ENCODE measurements around the gene PGA4. TPM values are rescaled to one million over a fixed set of nuclear protein-coding genes. Genes with fewer than 3 reads are reported as not detected.
"Not testable (repeated sequence)": the region's sequence is repeated elsewhere in the genome, so short reads cannot be mapped to it uniquely, and the experiment has no call there.

The PGA4 gene
- polyA plus RNA-seq, 1 donor, result 3.3 TPM

GRCh38 chr11:61187505-61188130 lies 34.5 kb upstream of the PGA4 start:
- H3K9me3 ChIP-seq (ENCODE audit: control insufficient read depth, low read depth, low read length), result no peaks in the 10 kb centered on the region
- H3K27me3 ChIP-seq (ENCODE audit: control insufficient read depth, insufficient read depth, low read length), result no peaks in the 10 kb centered on the region
- no peaks in the 10 kb centered on the region for H3K4me1 ChIP-seq (ENCODE audit: control insufficient read depth, insufficient read depth, low read length)
- H3K4me3 ChIP-seq (ENCODE audit: low read length), result no peak overlapping the region
- peak; percentile 64 to 65 for DNase-seq
- H3K36me3 ChIP-seq (ENCODE audit: control insufficient read depth, insufficient read depth, low read length), result no peaks in the 10 kb centered on the region
- no CpG with 5 or more reads among the region's 11 CpGs for WGBS (ENCODE audit: insufficient coverage, low lambda C conversion rate)
- no peak overlapping the region for H3K27ac ChIP-seq (ENCODE audit: low read length)

- Histone ChIP-seq H3K4me1 (ENCODE audit: control insufficient read depth, insufficient read depth, low read length) (peaks cover 2% of the 10 kb centered on the region), H3K9me3 (ENCODE audit: control insufficient read depth, low read depth, low read length) (no peaks in the 10 kb centered on the region), H3K27ac (ENCODE audit: low read length) (no peak overlapping the region), H3K27me3 (ENCODE audit: control insufficient read depth, insufficient read depth, low read length) (no peaks in the 10 kb centered on the region), H3K4me3 (ENCODE audit: low read length) (no peak overlapping the region), H3K36me3 (ENCODE audit: control insufficient read depth, insufficient read depth, low read length) (no peaks in the 10 kb centered on the region)
- DNase-seq, result no peak
- no CpG with 5 or more reads among the region's 8 CpGs for WGBS (ENCODE audit: insufficient coverage, low lambda C conversion rate)
Observed at GRCh38 chr11:61189933-61190332, 32.2 kb upstream of the PGA4 start.

- Histone ChIP-seq H3K9me3 (ENCODE audit: control insufficient read depth, low read depth, low read length) (no peaks in the 10 kb centered on the region), H3K4me3 (ENCODE audit: low read length) (no peak overlapping the region), H3K27me3 (ENCODE audit: control insufficient read depth, insufficient read depth, low read length) (no peaks in the 10 kb centered on the region), H3K36me3 (ENCODE audit: control insufficient read depth, insufficient read depth, low read length) (no peaks in the 10 kb centered on the region), H3K27ac (ENCODE audit: low read length) (no peak overlapping the region), H3K4me1 (ENCODE audit: control insufficient read depth, insufficient read depth, low read length) (peaks cover 10% of the 10 kb centered on the region)
- 28% methylated on average over 2 of the region's 12 CpGs for WGBS (ENCODE audit: insufficient coverage, low lambda C conversion rate)
- no peak for DNase-seq
Observed at GRCh38 chr11:61193596-61193995, 28.6 kb upstream of the PGA4 start.

- Histone ChIP-seq H3K27ac (ENCODE audit: low read length) (no peak overlapping the region), H3K27me3 (ENCODE audit: control insufficient read depth, insufficient read depth, low read length) (no peaks in the 10 kb centered on the region), H3K36me3 (ENCODE audit: control insufficient read depth, insufficient read depth, low read length) (no peaks in the 10 kb centered on the region), H3K4me1 (ENCODE audit: control insufficient read depth, insufficient read depth, low read length) (peaks cover 10% of the 10 kb centered on the region), H3K4me3 (ENCODE audit: low read length) (no peak overlapping the region), H3K9me3 (ENCODE audit: control insufficient read depth, low read depth, low read length) (no peaks in the 10 kb centered on the region)
- DNase-seq, result no peak
- no CpG with 5 or more reads among the region's 12 CpGs for WGBS (ENCODE audit: insufficient coverage, low lambda C conversion rate)
Observed at GRCh38 chr11:61194169-61194671, 27.9 kb upstream of the PGA4 start.

GRCh38 chr11:61194981-61195695 lies 27.0 kb upstream of the PGA4 start:
- DNase-seq, result peak in 1 of 2 donors; percentile 20
- WGBS (ENCODE audit: insufficient coverage, low lambda C conversion rate), result 0% methylated on average over 1 of the region's 7 CpGs
- Histone ChIP-seq H3K4me3 (ENCODE audit: low read length) (no peak overlapping the region), H3K9me3 (ENCODE audit: control insufficient read depth, low read depth, low read length) (no peaks in the 10 kb centered on the region), H3K36me3 (ENCODE audit: control insufficient read depth, insufficient read depth, low read length) (no peaks in the 10 kb centered on the region), H3K27ac (ENCODE audit: low read length) (no peak overlapping the region), H3K4me1 (ENCODE audit: control insufficient read depth, insufficient read depth, low read length) (peaks cover 10% of the 10 kb centered on the region), H3K27me3 (ENCODE audit: control insufficient read depth, insufficient read depth, low read length) (no peaks in the 10 kb centered on the region)

- no peak overlapping the region for H3K27ac ChIP-seq (ENCODE audit: low read length)
- WGBS (ENCODE audit: insufficient coverage, low lambda C conversion rate), result no CpG with 5 or more reads among the region's 7 CpGs
- H3K4me3 ChIP-seq (ENCODE audit: low read length), result no peak overlapping the region
- H3K27me3 ChIP-seq (ENCODE audit: control insufficient read depth, insufficient read depth, low read length), result no peaks in the 10 kb centered on the region
- DNase-seq, result peak; percentile 7 to 44
- H3K4me1 ChIP-seq (ENCODE audit: control insufficient read depth, insufficient read depth, low read length), result peaks cover 10% of the 10 kb centered on the region
- no peaks in the 10 kb centered on the region for H3K9me3 ChIP-seq (ENCODE audit: control insufficient read depth, low read depth, low read length)
- no peaks in the 10 kb centered on the region for H3K36me3 ChIP-seq (ENCODE audit: control insufficient read depth, insufficient read depth, low read length)
Observed at GRCh38 chr11:61195719-61196118, 26.4 kb upstream of the PGA4 start.

GRCh38 chr11:61198361-61198760 lies 23.8 kb upstream of the PGA4 start:
- no peak for DNase-seq
- no peak overlapping the region for H3K4me3 ChIP-seq (ENCODE audit: low read length)
- no peaks in the 10 kb centered on the region for H3K9me3 ChIP-seq (ENCODE audit: control insufficient read depth, low read depth, low read length)
- H3K4me1 ChIP-seq (ENCODE audit: control insufficient read depth, insufficient read depth, low read length), result peaks cover 10% of the 10 kb centered on the region
- no peaks in the 10 kb centered on the region for H3K36me3 ChIP-seq (ENCODE audit: control insufficient read depth, insufficient read depth, low read length)
- WGBS (ENCODE audit: insufficient coverage, low lambda C conversion rate), result no CpG with 5 or more reads among the region's 6 CpGs
- no peak overlapping the region for H3K27ac ChIP-seq (ENCODE audit: low read length)
- peaks cover 5% of the 10 kb centered on the region for H3K27me3 ChIP-seq (ENCODE audit: control insufficient read depth, insufficient read depth, low read length)

- no peak for DNase-seq
- Histone ChIP-seq H3K4me3 (ENCODE audit: low read length) (no peak overlapping the region), H3K4me1 (ENCODE audit: control insufficient read depth, insufficient read depth, low read length) (peaks cover 10% of the 10 kb centered on the region), H3K9me3 (ENCODE audit: control insufficient read depth, low read depth, low read length) (no peaks in the 10 kb centered on the region), H3K36me3 (ENCODE audit: control insufficient read depth, insufficient read depth, low read length) (no peaks in the 10 kb centered on the region), H3K27me3 (ENCODE audit: control insufficient read depth, insufficient read depth, low read length) (peaks cover 5% of the 10 kb centered on the region), H3K27ac (ENCODE audit: low read length) (no peak overlapping the region)
- whole genome bisulfite sequencing (ENCODE audit: insufficient coverage, low lambda C conversion rate), result no CpG with 5 or more reads among the region's 4 CpGs
Observed at GRCh38 chr11:61198948-61199523, 23.1 kb upstream of the PGA4 start.

GRCh38 chr11:61201476-61201875 lies 20.7 kb upstream of the PGA4 start:
- no peak overlapping the region for H3K4me3 ChIP-seq (ENCODE audit: low read length)
- H3K4me1 ChIP-seq (ENCODE audit: control insufficient read depth, insufficient read depth, low read length), result no peaks in the 10 kb centered on the region
- peaks cover 10% of the 10 kb centered on the region for H3K27me3 ChIP-seq (ENCODE audit: control insufficient read depth, insufficient read depth, low read length)
- DNase-seq, result no peak
- H3K9me3 ChIP-seq (ENCODE audit: control insufficient read depth, low read depth, low read length), result no peaks in the 10 kb centered on the region
- H3K36me3 ChIP-seq (ENCODE audit: control insufficient read depth, insufficient read depth, low read length), result no peaks in the 10 kb centered on the region
- 60% methylated on average over 1 of the region's 14 CpGs for WGBS (ENCODE audit: insufficient coverage, low lambda C conversion rate)
- H3K27ac ChIP-seq (ENCODE audit: low read length), result no peak overlapping the region

- not testable (repeated sequence) for H3K36me3 ChIP-seq (ENCODE audit: control insufficient read depth, insufficient read depth, low read length); H3K27me3 ChIP-seq (ENCODE audit: control insufficient read depth, insufficient read depth, low read length); H3K4me3 ChIP-seq (ENCODE audit: low read length); H3K27ac ChIP-seq (ENCODE audit: low read length); H3K9me3 ChIP-seq (ENCODE audit: control insufficient read depth, low read depth, low read length); DNase-seq; H3K4me1 ChIP-seq (ENCODE audit: control insufficient read depth, insufficient read depth, low read length)
- 56% methylated on average over 5 of the region's 18 CpGs for WGBS (ENCODE audit: insufficient coverage, low lambda C conversion rate)
Observed at GRCh38 chr11:61202950-61203746, 19.0 kb upstream of the PGA4 start, which contains the start of gene PGA3. Gene PGA3, plus strand, starts transcription at chr11:61203515. Its CDS starts 50 bp downstream, at chr11:61203565.
